ENCODE measurements around the gene COA6. TPM values are rescaled to one million over a fixed set of nuclear protein-coding genes. Genes with fewer than 3 reads are reported as not detected.

COA6 gene
- polyA plus RNA-seq, 1 experiment: 11.7 TPM

GRCh38 chr1:234368320-234369032 lies 4.8 kb upstream of the COA6 start:
- no peak for DNase-seq (ENCODE audit: low read depth)
- ChIA-PET POLR2A (no interaction called here), CTCF (no interaction called here)
- Histone ChIP-seq H3K27me3 (ENCODE audit: control insufficient read depth, insufficient read depth, low read length) (no peaks in the 10 kb centered on the region), H3K36me3 (ENCODE audit: control insufficient read depth, insufficient read depth, low read length) (no peaks in the 10 kb centered on the region), H3K4me3 (ENCODE audit: low read depth, low read length) (no peak overlapping the region)
- no peak for TF ChIP-seq CTCF (IDR thresholded peaks at IDR 0.05; ENCODE audit: insufficient read depth, low read depth, low read length)

GRCh38 chr1:234369033-234369430 lies 4.2 kb upstream of the COA6 start:
- ChIA-PET POLR2A (no interaction called here), CTCF (interaction anchor here (1.0 kb wide), 1 partner anchor 59 kb away, joined by 4 read pairs; no protein-coding TSS in a partner anchor)
- Histone ChIP-seq H3K36me3 (ENCODE audit: control insufficient read depth, insufficient read depth, low read length) (no peaks in the 10 kb centered on the region), H3K4me3 (ENCODE audit: low read depth, low read length) (no peak overlapping the region), H3K27me3 (ENCODE audit: control insufficient read depth, insufficient read depth, low read length) (no peaks in the 10 kb centered on the region)
- no peak for DNase-seq (ENCODE audit: low read depth)
- no peak for TF ChIP-seq CTCF (IDR thresholded peaks at IDR 0.05; ENCODE audit: insufficient read depth, low read depth, low read length)

DNA sequence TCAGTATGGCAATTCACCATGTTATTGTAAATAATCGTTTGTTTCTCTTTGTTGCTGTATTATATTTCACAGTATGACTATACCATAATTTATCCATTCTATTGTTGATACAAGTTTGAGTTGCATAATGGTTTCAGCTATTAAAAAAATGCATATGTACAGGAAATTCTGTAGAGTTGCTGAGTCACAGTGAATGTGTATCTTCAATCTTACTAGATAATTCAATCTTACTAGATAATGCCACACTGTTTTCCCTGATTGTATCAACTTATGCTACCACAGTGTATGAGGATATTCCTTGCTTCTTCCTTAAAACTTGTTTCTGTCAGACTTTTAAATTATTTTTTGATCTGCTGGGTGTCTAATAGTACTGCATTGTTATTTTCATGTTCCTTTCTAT lies 3.5 kb upstream of the COA6 start:
- H3K4me3 ChIP-seq (ENCODE audit: low read depth, low read length): no peak overlapping the region
- no peaks in the 10 kb centered on the region for H3K36me3 ChIP-seq (ENCODE audit: control insufficient read depth, insufficient read depth, low read length)
- POLR2A ChIA-PET: no interaction called here
- CTCF ChIA-PET: interaction anchor here (1.0 kb wide), 1 partner anchor 60 kb away, joined by 4 read pairs; no protein-coding TSS in a partner anchor
- TF ChIP-seq CTCF (IDR thresholded peaks at IDR 0.05; ENCODE audit: insufficient read depth, low read depth, low read length): no peak
- no peaks in the 10 kb centered on the region for H3K27me3 ChIP-seq (ENCODE audit: control insufficient read depth, insufficient read depth, low read length)
- no peak for DNase-seq (ENCODE audit: low read depth)

DNA sequence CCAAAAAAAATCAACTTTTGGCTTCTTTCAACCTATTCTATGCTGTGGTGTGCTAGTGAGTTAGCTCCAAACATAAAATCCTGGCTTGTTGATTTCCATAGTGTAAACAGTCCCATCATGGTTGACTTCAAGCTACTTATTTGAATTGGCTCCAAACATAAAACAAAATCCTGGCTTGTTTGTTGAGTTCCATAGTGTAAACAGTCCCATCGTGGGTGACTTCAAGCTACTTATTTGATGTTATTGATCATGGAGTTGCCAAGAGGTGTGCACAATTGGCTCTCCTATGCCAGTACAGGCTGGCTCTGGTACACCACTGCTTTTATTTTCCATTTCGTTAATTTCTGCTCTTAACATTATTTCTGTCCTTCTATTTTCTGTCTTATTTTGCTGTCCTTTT lies 1.8 kb upstream of the COA6 start:
- no peak for DNase-seq (ENCODE audit: low read depth)
- no peak for TF ChIP-seq CTCF (IDR thresholded peaks at IDR 0.05; ENCODE audit: insufficient read depth, low read depth, low read length)
- ChIA-PET CTCF (interaction anchor here (0.6 kb wide), 1 partner anchor 63 kb away, joined by 3 read pairs; no protein-coding TSS in a partner anchor), POLR2A (no interaction called here)
- Histone ChIP-seq H3K27me3 (ENCODE audit: control insufficient read depth, insufficient read depth, low read length) (no peaks in the 10 kb centered on the region), H3K36me3 (ENCODE audit: control insufficient read depth, insufficient read depth, low read length) (0 out of 2 replicates have a peak, but pooled peaks cover 2% of the 10 kb centered on the region), H3K4me3 (ENCODE audit: low read depth, low read length) (no peak overlapping the region)

DNA sequence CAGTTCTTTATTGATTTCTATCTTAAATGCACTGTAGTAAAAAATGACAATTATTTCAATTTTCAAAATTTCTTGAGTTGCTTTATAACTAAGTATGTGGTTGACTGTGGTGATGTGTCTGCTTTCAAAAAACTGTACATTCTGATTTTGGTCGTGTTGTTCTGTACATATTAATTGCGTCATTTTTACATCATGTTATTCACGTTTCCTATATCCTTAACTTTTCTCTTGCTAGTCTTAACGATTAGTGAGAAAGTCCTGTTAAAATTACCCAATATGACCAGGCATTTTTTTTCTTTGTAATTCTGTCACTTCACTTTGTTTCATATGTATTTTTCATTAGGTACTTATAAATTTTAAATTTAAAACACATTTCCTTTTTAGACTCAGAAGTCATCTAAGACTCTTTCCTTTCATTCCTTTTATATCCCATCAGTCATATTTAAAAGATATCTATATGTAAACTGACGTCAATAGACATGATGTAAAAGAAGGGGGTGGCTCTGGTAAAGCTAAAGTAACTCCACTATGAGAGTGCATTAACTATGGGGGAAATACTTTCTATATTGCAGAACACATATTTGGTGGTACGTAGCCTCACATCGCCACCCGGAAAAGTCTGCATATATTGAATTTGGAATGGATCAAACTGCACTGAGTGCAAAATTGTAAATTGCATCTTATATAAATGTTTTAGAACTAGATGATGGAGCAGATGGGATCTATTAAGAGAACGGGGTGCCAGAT lies 1.1 kb upstream of the COA6 start:
- POLR2A ChIA-PET: no interaction called here
- no peak for DNase-seq (ENCODE audit: low read depth)

More for the DNA sequence above, 1.1 kb upstream of the COA6 start:
- H3K27me3 ChIP-seq (ENCODE audit: control insufficient read depth, insufficient read depth, low read length): no peaks in the 10 kb centered on the region
- CTCF ChIA-PET: no interaction called here
- TF ChIP-seq CTCF (IDR thresholded peaks at IDR 0.05; ENCODE audit: insufficient read depth, low read depth, low read length): no peak
- H3K4me3 ChIP-seq (ENCODE audit: low read depth, low read length): peak overlapping the region; percentile 81
- 0 out of 2 replicates have a peak, but pooled peaks cover 2% of the 10 kb centered on the region for H3K36me3 ChIP-seq (ENCODE audit: control insufficient read depth, insufficient read depth, low read length)

Measured in BJ (cell line).